Fibroblast of mammary gland (primary cell): ENCODE results near the gene PREP.

Source experiments
- DNase-seq: peaks from one replicate; pipeline ENCODE4 v3.0.0-alpha.2; 2010; ENCODE audit warnings: low read depth
- H3K4me3 ChIP-seq: 2 replicates; pipeline ENCODE4 v1.5.1; 2011; ENCODE audit warnings: low read depth, mild to moderate bottlenecking, low read length, moderate library complexity; ENCODE audit not compliant: control insufficient read depth
- TF ChIP-seq, protein P1 (sequence below): conservative IDR thresholded peaks from 2 replicates; pipeline ENCODE4 v1.5.1; 2011; ENCODE audit warnings: low read depth, low read length, inconsistent platforms; ENCODE audit not compliant: control insufficient read depth, insufficient read depth

PREP gene

DNA sequence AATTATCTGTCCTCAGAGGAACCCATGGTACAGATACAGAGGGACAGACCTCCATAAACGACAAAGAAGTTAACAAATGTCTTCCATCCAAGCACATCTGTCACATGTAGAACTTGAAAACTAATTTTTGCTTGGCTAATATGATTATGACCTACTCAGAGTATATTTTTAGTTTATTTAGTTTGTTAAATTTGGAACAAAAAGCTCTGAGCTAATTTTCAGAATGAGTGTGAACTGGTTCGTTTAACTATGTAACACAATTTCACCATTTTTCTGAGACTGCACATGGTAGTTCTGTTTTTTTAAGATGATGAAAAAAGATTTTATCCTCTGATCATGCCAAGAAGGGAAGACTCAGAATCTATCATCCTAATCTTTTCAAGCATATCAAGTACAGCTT, 34.4 kb upstream of the PREP start:
- no peak for DNase-seq
- TF ChIP-seq, protein P1, sequence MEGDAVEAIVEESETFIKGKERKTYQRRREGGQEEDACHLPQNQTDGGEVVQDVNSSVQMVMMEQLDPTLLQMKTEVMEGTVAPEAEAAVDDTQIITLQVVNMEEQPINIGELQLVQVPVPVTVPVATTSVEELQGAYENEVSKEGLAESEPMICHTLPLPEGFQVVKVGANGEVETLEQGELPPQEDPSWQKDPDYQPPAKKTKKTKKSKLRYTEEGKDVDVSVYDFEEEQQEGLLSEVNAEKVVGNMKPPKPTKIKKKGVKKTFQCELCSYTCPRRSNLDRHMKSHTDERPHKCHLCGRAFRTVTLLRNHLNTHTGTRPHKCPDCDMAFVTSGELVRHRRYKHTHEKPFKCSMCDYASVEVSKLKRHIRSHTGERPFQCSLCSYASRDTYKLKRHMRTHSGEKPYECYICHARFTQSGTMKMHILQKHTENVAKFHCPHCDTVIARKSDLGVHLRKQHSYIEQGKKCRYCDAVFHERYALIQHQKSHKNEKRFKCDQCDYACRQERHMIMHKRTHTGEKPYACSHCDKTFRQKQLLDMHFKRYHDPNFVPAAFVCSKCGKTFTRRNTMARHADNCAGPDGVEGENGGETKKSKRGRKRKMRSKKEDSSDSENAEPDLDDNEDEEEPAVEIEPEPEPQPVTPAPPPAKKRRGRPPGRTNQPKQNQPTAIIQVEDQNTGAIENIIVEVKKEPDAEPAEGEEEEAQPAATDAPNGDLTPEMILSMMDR, result no peak
- H3K4me3 ChIP-seq, result no peak overlapping the region

DNA sequence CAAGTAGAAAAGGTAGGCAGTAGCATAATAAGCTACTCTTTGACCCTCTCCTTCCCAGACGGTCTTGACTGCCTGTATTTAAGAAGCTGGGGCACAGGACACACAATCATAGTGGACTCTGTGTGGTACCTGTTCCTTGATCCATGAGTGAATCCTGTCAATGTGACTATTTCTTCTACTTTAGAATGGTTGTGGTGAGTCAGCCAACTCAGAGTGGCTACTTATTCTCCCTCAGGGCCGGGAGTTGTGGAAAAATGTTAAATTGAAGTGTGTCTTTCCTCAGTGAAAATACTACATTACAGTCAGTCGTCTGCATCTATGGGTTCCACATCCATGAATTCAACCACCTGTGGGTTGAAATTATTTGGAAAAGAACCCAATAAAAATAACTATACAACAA, 30.8 kb upstream of the PREP start:
- TF ChIP-seq, protein P1, result no peak
- H3K4me3 ChIP-seq, result no peak overlapping the region
- no peak for DNase-seq

DNA sequence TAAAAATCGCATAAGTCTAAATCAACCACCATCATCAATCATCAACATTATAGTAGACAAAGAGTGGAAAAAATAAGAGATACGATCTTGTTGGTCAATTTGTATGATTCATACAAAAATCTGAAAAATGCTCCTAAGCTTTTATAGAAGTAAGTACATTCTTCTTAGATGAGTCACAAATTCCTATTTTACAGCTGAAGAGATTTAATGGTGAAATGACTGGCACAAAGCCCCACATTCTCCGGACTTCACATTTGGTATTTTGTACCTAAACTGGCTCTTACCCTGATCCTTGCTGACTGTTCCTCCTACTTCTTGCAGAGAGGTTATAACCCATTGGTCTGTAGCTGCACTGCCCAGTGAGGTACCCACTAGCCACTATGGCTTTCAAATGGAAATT, 29.9 kb upstream of the PREP start:
- DNase-seq, result peak; percentile 76
- TF ChIP-seq, protein P1, result no peak
- H3K4me3 ChIP-seq, result no peak overlapping the region

DNA sequence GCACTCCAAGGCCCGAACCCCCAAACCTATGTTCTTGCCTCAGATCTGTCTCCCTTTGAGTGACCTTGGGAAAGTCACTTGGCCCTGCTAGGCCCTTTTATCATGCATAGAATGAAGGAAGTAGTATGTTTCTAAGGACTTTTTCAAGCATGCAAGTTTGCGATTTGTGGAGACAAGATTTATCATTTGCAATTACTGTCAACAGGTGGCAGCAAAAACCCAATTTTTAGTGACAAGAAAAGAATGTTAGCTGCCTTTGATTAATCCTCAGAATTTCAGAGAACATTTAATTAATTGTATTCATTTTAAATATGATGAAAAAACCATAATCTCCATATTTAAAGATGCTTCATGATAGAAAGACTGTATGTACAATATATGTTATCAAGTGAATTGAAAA, 28.3 kb upstream of the PREP start:
- DNase-seq, result peak; percentile 70
- H3K4me3 ChIP-seq, result no peak overlapping the region
- TF ChIP-seq, protein P1, result peak; percentile 53

DNA sequence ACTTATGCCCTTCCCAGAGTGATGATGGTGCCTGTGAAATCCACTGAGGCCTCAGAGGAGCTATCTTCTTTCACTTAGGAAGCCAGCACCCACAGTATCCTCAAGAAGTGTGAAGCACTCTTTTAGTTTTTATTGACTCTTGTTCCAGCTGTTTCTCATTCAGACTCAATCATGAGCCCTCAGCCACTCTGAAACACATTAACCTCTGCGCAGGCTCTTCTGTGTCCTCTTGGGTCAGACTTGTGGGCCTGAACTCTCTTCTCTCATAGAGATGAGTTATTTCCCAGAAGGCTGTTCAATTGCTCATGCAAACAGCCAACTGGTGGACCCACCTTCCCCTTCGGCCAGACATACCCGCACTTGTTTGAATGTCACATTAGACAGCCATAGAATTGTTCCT, 27.8 kb upstream of the PREP start:
- no peak overlapping the region for H3K4me3 ChIP-seq
- DNase-seq, result peak; percentile 59
- TF ChIP-seq, protein P1, result no peak

DNA sequence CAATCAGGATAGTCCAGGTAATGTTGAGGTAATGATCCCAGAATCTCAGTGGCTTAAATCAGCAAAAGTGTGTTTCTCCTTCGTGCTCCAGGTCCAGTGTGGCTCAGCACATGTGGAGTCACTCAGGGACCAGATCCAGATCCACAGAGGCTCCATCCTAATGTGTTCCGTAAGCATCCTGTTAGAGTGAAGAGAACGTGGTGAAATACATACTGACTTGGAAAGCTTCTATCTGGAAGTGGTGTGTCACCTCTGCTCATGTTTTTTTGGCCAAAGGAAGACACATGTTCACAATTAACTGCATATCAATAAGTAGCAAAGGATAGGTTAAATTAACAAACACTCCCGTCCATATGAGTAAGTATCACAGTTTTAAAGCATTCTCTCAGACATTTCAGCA, 26.8 kb upstream of the PREP start:
- TF ChIP-seq, protein P1, result no peak
- peak; percentile 93 for DNase-seq

DNA sequence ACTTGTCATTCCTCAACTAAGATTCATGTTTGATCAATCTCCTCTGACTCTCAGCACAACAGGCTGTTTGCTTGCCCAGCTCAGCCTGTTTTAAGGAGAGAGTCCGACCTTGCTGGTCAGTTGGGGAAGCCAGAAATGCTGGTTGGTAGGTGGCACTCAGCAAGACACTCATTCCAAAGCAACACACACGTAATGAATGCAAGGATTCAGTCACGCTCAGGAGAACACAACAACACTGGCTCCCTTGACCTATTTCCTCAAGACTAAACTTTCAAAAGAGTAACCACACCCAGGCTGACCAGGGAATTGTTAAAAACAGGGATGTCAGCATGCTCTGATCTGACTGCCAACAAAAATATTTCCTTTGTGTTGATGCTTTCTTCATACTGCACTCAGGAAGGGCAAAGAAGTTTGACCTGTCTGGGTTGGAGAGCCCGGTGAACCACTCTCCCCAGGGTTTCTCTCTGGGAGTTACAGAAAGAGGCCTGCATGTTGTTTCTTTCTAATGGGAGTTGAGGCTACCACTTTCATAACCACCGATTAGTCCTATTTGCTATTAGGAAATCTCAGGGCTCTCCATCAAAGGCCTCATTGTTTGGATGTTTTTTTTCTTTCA, 25.6 kb upstream of the PREP start:
- DNase-seq, result peak; percentile 96
- no peak overlapping the region for H3K4me3 ChIP-seq
- TF ChIP-seq, protein P1, result no peak

More for the DNA sequence above, 26.8 kb upstream of the PREP start:
- no peak overlapping the region for H3K4me3 ChIP-seq
